GM19043 (cell line): Measurements from ENCODE around the gene TUSC2.

Experiments used
- ATAC-seq: cut with Tn5 transposase; IDR thresholded peaks from one replicate; pipeline ENCODE4 v1.9.1; 2021; ENCODE audit warnings: low read depth; ENCODE audit not compliant: unreplicated experiment

TUSC2 gene

DNA sequence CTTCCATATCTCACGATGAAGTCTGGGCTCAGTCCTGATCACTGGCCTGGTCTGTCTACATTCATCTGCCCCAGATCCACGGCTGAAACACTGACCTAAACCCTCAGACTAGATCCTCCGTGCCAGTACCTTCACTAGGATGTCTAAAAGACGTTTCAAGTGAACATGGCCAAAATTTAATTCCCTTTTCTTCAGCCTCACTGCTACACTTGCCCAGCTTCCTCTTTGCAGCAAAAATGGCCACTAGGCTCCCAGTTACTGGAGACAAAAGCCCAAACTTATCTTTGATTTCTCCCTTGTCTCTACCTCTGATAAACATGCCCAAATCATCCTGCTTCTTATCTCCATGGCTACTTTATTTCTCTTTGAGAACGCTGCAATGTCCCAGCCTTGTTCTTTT, 10.9 kb upstream of the TUSC2 start:
- ATAC-seq: no peak

DNA sequence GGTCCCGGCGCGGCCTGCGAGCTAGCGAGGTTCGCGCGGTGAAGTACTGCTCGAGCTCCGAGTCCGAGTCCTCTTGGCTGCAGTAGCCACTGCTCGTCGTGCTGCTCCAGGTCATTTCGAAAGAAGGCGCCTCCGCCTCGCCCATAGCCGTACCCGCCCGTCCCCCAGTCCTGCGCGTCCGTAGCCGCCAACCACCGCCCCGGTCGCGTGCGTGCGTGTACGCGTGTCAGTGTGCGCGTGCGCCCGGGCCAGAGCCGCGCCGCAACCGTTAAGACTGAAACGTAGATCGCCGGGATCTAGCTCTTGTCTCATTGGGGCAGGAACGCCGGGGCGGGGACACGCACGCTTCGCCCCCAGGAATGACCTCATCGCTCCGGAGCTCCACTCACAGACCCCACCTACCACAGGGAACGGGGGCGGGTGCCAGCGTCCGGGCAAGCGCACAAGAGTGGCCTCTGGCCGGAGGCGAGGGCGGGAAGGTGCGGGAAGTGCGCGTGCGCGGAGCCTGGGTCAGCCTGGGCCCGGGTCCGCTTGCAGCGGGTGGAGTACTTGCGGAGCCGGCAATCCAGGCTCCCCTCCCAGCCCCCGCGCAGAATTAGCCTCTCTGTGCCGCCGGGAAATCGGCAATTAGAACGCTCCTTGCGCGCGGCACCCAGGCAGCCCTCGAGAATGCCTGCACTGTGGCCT, 9.3 kb upstream of the TUSC2 start:
- ATAC-seq: peak; percentile 60

- ATAC-seq: peak; percentile 22
These were observed 8.6 kb upstream of the TUSC2 start for GRCh38 chr3:50336452-50337174.

DNA sequence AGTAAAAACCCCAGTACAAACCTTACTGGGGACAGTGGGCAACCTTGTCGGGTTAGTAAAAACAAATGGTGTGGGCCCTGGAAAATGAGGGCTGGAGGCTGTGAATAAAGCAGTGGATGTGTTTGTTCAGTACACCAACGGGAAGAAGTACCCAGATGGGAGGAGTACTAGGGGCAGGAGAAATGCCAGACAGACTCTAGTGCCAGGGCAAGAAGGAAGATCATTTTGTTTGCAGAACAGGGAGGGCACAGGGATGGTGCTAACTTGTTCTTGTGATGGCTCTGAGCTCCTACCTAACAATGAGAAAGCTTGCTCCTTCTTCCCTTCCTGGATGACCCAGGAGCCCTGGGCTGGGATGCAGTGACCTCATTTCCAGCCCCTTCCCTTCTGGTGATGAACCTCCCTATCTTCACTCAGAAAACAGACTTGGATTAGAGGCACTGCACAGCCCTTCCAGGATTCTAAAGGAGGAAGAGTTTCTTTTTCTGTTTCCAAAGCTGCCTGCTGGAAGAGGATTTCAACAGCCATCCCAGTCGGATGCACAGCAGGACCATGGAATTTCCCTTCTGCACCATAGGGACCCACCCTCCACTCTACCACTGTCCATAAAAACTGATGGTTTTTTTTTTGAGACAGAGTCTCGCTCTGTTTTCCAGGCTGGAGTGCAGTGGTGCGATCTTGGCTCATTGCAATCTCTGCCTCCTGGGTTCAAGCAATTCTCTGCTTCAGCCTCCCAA, 6.5 kb upstream of the TUSC2 start:
- ATAC-seq: no peak

DNA sequence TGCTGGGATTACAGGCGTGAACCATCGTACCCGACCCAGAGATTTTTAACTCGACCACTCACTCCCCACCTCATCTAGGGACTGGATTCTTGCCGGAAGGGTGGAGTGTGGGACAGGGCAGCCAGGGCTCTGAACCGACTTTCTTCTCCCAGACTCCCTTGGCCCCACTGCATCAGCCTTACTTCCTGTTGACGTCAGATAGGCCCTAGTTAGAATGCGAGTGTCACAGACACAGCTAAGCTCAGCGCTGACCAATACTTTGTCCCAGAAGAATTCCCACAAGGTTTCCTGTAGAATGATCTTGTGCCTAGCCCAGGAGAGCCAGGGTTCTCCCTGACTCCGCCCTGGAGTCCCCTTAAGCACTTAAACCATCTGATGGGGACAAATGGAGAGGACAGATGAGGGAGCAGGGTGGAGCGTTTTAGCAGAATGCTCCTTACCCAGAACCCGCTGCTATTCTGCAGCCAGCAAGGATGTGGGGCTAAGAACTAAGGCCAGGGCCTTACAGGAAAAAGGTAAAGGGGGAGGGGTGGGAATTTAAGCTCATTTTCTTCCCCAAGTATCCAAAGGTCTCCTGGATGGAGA, 5.8 kb upstream of the TUSC2 start:
- no peak for ATAC-seq

GRCh38 chr3:50331364-50331907, 3.4 kb upstream of the TUSC2 start:
- no peak for ATAC-seq

- no peak for ATAC-seq
These were observed 2.3 kb upstream of the TUSC2 start for GRCh38 chr3:50330330-50330729.

DNA sequence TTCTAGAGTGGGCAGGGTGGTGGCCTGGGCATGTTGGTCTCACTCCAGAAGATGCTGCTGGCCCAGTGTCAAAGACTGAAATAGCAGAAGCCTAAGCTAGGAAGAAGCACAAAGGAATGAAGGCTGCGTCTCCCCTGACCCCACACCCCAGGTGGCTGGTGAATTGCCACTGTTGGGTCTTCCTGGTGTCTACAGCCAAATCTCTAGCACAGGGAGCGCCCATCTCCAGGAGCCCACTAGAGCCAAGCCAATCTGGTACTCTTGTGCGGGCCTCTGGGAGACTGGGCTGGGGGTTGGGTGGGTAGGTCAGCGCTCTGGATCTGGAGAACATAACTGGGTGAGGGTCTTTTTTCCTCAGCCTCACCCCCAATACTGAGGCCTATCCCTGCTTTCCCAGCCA, 894 bp downstream of the TUSC2 start:
- no peak for ATAC-seq

DNA sequence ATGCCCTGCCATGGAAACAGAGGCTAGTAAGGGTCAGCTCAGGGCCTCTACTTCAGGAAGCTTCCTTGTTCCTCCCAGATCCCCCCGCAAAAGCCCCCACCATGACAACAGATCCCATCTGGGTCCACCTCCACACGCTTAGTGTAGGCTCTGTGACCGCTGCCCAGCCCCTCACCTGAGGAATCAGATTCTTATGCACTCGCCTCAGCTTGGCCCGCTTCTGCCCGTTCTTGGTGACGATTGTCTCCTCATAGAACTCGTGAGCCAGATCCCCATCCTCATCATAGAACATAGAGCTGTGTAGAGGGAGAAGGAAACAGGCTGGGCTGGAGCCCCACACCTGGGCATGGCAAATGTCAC, 1.9 kb downstream of the TUSC2 start:
- ATAC-seq: no peak

GRCh38 chr3:50325497-50326181, 2.4 kb downstream of the TUSC2 start:
- ATAC-seq: no peak

DNA sequence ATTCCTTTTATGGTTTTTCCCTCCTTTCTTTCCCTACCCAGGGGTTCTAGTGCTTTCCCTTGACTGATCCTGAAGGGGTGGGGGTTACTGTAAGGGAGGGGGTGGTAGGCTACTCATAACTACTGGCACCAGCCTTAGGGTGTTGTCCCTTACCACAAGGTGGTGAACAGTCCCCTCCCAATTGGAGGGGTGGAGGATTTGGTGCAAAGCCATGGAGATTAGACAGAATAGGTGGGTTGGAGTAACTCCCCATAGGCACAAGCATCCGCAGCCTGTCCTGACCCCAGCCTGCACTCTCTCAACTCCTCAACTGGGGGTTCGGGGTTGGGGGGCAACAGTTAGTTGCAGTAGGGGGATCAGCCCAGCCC, 2.9 kb downstream of the TUSC2 start:
- ATAC-seq: no peak

GRCh38 chr3:50324351-50325112, 3.5 kb downstream of the TUSC2 start:
- ATAC-seq: no peak

DNA sequence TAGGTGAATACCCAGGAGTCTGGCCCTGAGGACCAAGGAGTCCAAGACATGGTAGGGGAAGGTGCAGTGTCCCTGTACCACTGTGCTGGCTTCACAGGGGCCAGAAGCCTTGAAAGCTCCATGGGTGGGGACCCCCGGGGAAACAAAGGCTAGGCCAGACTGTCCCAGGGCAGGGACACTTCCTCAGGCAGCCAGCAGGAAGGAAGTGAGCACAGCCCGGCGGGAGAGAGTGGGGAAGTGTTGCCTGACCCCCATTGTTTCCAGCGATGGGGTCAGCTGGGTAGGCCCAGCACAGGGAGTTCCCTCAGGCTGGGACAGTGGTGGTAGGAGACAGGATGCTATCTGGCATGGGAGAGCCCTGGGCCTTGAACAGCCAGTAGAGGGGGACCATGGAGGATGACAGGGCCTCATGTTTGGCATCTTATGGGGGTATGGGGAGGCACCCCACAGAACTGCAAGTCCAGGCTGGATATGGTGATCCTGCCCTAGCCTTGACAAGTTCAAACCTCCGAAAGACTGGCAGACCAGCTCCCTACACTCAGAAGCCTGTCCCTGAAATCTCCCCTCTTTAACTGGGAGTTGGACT, 4.3 kb downstream of the TUSC2 start:
- ATAC-seq: no peak

DNA sequence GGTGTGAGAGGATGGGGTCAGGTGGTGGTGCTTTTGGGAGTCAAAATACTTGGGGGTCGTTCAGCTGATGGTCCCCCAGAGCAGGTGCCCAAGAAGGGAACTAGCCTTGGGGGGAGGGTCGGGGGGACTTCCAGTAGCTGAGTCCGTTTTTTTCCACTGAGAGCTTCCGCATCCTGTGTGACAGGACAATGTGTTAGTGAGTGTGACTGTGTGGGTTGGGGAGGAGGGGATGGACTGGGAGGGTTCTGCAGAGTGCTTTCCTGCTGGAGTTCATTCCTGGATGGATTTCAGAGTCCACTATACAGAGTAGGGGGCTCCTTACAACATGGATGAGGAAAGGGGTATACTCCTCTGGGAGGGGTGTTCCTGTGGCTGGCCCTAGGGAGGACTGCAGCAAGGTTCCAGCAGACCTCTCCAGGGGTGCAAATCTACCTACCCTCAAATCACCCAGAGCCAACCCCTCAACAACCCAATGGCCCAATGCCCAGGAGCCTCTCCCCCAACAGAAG, 4.9 kb downstream of the TUSC2 start:
- ATAC-seq: no peak

- ATAC-seq: no peak
These were observed 5.5 kb downstream of the TUSC2 start, which contains the start of gene HYAL2 for GRCh38 chr3:50322386-50323091. HYAL2 (minus strand) TSS chr3:50322745; CDS start chr3:50320489, 2,256 bp downstream.

GRCh38 chr3:50322115-50322385, 6.0 kb downstream of the TUSC2 start:
- no peak for ATAC-seq

DNA sequence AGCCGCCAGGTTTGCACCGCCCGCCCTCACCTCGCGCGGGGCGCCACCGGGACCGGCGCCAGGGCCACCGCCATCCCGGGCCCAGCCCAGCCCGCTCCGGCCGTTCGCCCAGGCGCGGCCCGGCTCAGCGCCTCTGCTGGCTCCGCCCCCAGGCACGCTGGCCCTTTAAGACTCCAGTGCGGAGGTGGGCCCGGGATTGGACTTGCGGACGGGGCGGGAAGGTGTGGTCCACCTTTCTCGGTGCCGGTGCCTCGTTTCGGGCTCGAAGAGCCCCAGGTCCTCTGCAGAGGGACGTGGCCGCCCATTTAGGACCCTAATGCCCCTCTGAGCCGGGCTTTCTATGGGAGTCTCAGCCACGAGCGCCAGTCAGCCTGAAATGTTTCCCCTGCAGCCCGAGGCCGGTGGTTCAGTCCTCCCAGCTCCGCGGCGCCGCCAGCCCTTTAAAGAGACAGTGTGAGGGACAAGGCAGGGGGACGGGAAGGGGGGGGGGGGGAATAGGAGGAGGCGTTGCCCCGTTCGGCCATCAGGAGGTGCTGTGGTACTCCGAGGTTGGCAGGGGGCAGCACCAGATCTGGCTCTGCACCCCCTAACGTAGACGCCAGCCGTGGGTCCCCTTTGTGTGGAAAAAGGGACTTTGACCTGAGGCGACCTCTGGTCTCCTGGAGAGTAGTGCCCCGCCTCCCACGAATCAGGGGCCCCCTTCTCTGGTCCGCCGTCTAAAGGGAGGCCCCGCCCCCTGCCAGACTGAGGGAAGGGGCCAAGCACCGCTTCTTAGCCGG, 6.5 kb downstream of the TUSC2 start:
- peak; percentile 79 for ATAC-seq

- peak; percentile 46 for ATAC-seq
These were observed 7.1 kb downstream of the TUSC2 start for GRCh38 chr3:50320853-50321335.
